ENCODE results near the gene PMEL.

GRCh38 chr12:55965941-55966407 is at the start of gene PMEL:
- TF ChIP-seq CTCF (conservative IDR thresholded peaks at IDR 0.05; ENCODE audit: low read length) (no peak), EZH2phosphoT487 (IDR thresholded peaks at IDR 0.05; ENCODE audit: borderline replicate concordance, low read depth, low read length) (no peak)
